GM18868 (cell line): ENCODE measurements around the gene MCRS1.
"Not testable (repeated sequence)": the region's sequence is repeated elsewhere in the genome, so short reads cannot be mapped to it uniquely, and the experiment has no call there.

Experiments
- ATAC-seq: cut with Tn5 transposase; IDR thresholded peaks from one replicate; pipeline ENCODE4 v1.9.1; 2021; ENCODE audit warnings: mild to moderate bottlenecking, moderate library complexity; ENCODE audit not compliant: unreplicated experiment

Gene MCRS1

DNA sequence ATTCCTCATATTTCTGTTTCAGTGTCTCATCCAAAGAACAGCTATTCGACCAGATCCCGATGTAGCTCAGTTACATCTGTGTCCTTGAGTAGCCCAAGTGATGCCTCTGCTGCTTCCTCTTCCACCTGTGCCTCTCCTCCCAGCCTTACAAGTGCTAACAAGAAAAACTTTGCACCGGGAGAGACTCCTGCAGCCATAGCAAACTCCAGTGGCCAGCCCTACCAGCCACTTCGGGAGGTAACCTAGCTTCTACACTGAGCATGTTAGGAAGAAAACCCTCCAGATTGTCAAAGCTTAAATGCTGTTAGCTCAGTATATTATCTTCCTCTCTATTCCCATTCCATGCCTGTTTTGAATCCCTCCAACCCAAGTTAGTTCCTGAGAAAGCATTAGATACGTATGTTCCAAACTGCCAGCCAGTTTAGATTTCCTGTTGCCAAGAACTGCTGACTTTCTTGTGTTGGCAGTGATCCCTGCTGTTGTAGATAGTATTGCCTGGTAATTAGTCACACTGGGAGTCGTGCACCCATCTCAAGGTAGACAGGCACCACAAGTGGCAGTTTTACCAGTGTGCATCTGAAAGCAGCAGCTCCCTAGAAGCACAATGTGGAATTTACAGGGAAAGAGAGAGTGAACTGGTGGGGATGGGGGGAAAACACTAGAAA is 43.1 kb downstream of the MCRS1 start:
- ATAC-seq, result no peak

DNA sequence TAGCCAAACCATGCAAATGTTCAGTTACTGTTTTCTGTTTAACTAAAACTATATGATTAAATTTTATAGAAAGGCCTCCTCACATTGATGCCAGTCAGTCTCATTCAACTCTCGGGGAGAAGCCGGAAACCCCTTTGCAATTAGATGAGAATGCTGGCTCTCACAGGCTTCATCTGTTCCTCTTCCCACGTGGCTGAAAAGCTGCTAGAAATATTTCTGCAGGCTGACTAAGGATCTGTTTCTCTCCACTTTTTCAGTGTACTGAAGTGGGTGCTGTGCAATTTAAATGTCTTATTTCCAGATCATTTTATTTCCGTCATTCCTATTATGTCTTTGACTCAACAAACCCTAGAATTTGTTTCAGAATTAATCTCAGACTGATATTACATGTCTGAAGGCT is 46.6 kb downstream of the MCRS1 start:
- no peak for ATAC-seq

DNA sequence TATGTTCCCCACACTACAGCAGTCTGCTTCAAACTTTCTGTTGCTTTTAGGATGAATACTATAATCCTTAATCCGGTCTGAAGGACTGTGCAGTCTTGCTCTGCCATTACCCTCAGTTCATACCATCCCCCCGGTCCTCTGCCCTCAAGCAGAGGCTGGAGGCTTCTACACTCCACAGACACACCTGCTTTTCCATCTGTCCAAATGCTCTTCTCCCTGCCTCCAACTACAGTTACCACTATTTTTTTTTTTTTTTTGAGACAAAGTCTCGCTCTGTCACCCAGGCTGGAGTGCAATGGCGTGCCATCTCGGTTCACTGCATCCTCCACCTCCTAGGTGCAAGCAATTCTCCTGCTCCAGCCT is 48.4 kb downstream of the MCRS1 start:
- ATAC-seq, result no peak

DNA sequence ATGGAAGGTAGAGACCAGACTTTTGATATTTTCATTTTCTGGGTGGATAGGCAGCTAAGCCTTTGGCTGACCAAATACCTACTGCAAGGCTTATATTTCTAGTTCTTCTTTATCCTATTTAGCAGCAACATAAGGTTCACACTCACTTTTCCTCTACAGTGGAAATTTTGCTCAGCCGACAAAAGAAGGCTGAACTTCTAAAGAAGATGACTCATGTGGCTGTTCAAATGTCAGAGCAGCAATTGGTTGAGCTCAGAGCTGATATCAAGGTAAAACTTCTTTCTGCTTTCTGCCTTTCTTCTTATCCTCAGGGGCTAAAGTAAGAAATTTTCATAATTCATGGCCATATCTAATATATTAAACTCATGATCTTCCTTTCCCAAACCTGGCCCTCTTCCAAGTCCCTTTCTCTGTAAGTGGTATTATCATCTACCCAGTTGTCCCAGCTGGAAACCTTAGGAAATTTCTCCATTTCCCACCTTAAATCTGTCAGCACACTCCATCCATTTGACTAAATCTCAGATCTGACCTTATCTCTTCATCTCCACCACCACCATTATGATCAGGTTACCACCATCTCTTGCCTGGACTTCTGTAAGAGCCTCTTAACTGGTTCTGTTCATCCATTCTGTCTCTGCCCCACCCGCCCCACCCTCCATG is 48.9 kb downstream of the MCRS1 start:
- no peak for ATAC-seq

DNA sequence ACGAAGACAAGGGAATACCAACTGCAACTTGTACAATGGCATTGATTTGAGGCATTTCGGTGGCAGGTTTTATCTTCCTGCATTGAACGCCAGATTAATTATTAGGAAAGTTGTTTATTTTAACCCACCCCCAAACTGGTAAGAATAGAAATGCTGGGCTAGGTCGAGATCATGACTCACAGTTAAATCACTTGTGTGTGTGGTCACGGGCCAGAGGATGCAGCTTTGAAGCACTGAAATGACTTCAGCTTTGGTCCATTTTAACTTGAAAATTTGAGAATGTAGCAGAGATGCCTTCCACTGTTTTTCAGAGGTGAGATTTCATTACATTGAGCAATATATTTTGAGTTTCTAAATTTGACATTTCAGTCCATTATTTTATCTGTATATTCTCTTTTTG is 52.7 kb downstream of the MCRS1 start:
- ATAC-seq, result no peak

DNA sequence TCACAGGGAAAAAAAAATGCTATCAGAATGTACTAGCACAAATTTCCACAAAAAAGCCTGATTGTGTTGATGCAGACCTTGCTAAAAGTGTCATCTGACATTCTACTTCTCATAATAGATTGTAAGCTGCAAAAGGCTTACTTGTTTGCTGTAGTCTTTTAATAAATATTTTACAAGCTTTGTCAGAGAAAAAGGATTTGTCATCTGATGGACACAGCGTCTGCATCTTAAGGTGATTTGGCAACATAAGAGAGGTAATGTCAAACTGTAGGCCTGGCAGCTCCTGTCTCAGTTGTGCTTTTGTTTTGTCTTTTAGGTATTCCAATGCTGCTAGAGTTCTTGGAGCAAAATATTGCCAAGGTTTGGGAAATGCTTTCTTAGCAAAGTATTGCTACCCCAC is 55.4 kb downstream of the MCRS1 start:
- no peak for ATAC-seq

DNA sequence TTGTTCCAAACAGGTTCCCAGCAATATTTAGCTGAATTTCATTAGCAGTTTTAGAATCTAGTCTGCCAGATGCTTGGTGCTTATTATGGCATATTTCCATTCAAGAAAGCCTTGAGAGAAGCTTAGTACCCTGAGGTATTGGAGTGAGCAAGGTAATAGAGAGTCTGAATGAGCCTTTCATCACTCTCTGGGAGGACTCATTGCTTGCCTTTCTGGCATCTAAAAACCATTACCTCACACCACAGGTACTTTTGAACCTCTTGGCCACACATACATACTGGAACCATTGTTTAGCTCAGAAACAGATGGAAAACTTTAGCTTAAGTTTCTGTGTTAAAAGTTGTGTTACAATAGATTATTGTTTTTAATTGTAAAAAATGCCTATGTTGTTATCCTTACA is 56.5 kb downstream of the MCRS1 start:
- no peak for ATAC-seq

DNA sequence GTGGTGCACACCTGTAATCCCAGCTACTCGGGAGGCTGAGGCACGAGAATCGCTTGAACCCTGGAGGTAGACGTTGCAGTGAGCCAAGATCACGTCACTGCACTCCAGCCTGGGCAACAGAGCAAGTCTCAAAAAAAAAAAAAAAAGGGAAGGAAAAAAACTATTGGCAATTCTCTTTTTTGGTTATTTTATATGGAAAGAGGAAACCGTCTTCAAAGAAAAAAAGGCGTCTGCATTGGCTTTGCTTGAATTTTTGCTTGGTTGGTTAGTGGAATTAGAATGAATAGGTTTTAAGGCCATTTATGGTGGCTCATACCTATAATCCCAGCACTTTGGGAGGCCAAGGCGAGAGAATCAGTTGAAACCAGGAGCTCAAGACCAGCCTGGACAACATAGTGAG is 58.3 kb downstream of the MCRS1 start:
- not testable (repeated sequence) for ATAC-seq
